AG04450 (cell line): ENCODE results near the gene MOB3A. TPM values are rescaled to one million over a fixed set of nuclear protein-coding genes. Genes with fewer than 3 reads are reported as not detected.

ENCODE experiments used
- CTCF ChIA-PET: fragments of 300-600, 350-600 bp; formaldehyde crosslinking; extraction: SDS; loops from one replicate; lab custom pipeline; 2022; ENCODE audit warnings: antibody characterized with exemption, inconsistent platforms; lab: Charles Lee
- POLR2A ChIA-PET: fragments of 350-600 bp; formaldehyde crosslinking; extraction: SDS; loops from one replicate; lab custom pipeline; 2021; ENCODE audit warnings: antibody characterized with exemption, inconsistent platforms; lab: Yijun Ruan, JAX
- DNase-seq: peaks from one replicate; pipeline ENCODE4 v3.0.0-alpha.2; 2011; ENCODE audit warnings: low read depth, low spot score
- H3K27ac ChIP-seq: one replicate; pipeline ENCODE4 v1.5.1; 2012; ENCODE audit warnings: low read depth, low read length, control low read depth
- H3K27me3 ChIP-seq: one replicate; pipeline ENCODE4 v1.6.0; 2012; ENCODE audit warnings: low read length; ENCODE audit not compliant: control insufficient read depth, insufficient read depth
- H3K4me3 ChIP-seq: 2 replicates; pipeline ENCODE4 v1.5.1; 2011; ENCODE audit warnings: mild to moderate bottlenecking, low read depth, low read length, control low read depth
- H3K9me3 ChIP-seq: 2 replicates; pipeline ENCODE4 v1.5.1; 2012; ENCODE audit warnings: low read length; ENCODE audit not compliant: control insufficient read depth, insufficient read depth
- polyA minus RNA-seq: library from RNA; depleted of rRNA, polyadenylated mRNA; stranded (reverse); fragments of >200 nt; gene quantifications from 2 replicates; pipeline ENCODE4 v1.2.3, GENCODE V29; 2011; rRNA and poly(A)+ RNA removed
- polyA plus RNA-seq: library from polyadenylated mRNA; depleted of rRNA; stranded (reverse); fragments of >200 nt; gene quantifications from 2 replicates; pipeline ENCODE4 v1.2.3, GENCODE V29; 2011; rRNA removed
- TF ChIP-seq, protein P1 (sequence below): IDR thresholded peaks from 2 replicates; pipeline ENCODE4 v1.5.1; 2011; ENCODE audit warnings: low read depth, low read length, control low read depth, inconsistent platforms

MOB3A gene
- polyA plus RNA-seq: 20.5 and 25.3 TPM in 2 replicates
- polyA minus RNA-seq: 37.7 and 52.0 TPM in 2 replicates

- peak; percentile 85 for DNase-seq
- Histone ChIP-seq H3K27me3 (no peaks in the 10 kb centered on the region), H3K27ac (peak within 1 kb of the TSS; percentile 68), H3K4me3 (peak within 1 kb of the TSS; percentile 76), H3K9me3 (peaks cover 9% of the 10 kb centered on the region; the same call in 1 of the 2 replicates)
- ChIA-PET POLR2A (interaction anchor here (0.6 to 0.7 kb wide), 2 partner anchors 39 to 54 kb away, joined by 3 to 5 read pairs; no protein-coding TSS in a partner anchor), CTCF (no interaction called here)
- TF ChIP-seq, protein P1, sequence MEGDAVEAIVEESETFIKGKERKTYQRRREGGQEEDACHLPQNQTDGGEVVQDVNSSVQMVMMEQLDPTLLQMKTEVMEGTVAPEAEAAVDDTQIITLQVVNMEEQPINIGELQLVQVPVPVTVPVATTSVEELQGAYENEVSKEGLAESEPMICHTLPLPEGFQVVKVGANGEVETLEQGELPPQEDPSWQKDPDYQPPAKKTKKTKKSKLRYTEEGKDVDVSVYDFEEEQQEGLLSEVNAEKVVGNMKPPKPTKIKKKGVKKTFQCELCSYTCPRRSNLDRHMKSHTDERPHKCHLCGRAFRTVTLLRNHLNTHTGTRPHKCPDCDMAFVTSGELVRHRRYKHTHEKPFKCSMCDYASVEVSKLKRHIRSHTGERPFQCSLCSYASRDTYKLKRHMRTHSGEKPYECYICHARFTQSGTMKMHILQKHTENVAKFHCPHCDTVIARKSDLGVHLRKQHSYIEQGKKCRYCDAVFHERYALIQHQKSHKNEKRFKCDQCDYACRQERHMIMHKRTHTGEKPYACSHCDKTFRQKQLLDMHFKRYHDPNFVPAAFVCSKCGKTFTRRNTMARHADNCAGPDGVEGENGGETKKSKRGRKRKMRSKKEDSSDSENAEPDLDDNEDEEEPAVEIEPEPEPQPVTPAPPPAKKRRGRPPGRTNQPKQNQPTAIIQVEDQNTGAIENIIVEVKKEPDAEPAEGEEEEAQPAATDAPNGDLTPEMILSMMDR: peak; percentile 52
These were observed at the start of gene MOB3A for GRCh38 chr19:2096034-2096479. Gene MOB3A, minus strand, starts transcription at chr19:2096326. Its CDS starts 17,766 bp downstream, at chr19:2078560.

DNA sequence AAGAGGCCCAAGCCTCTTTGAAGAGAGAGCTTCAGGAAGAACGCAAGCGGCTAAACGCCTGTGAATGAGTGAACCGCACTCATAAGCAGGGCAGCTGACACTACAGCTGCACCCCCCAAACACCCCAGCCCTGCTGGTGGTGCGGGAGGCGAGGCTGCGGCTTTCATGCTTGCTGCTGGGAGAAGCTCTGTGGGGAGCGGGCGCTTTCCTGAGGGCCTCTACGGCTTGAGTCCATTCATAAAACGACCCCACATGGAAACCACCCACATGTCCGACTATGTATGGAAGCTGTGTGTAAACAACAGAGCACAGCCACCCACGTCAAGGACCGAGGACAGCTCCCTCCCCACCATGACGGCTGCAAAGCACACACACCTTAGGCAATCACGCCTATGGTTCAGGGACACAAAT is 49.7 kb upstream of the MOB3A start:
- POLR2A ChIA-PET: no interaction called here
- TF ChIP-seq, protein P1: no peak
- Histone ChIP-seq H3K4me3 (no peak overlapping the region), H3K27me3 (no peaks in the 10 kb centered on the region), H3K27ac (no peak overlapping the region), H3K9me3 (no peaks in the 10 kb centered on the region; the same call in 1 of the 2 replicates)
- CTCF ChIA-PET: interaction anchor here (0.7 to 0.8 kb wide), 2 partner anchors 12 to 90 kb away, joined by 3 to 4 read pairs; partner anchors contain the start of gene PLEKHJ1
- DNase-seq: no peak

DNA sequence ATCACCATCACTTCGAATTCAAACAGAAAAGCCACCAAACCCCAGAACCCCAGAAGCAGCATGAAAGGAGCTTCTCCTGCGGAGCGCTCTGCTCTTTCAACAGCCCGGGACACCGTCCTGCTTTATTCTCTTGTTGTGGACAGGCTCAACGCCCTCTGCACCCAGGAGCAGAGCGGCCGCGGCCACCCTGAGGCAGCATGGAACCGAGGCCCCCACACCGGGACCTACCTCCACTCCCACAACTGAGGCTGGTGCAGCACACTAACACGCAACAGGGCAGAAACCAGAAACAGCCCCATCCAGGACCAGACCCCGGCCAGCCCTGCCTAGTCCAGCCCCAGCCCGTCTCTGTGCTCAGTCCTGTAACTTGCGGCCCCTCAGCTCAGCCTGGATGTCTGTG is 48.1 kb upstream of the MOB3A start:
- POLR2A ChIA-PET: no interaction called here
- DNase-seq: no peak
- Histone ChIP-seq H3K4me3 (no peak overlapping the region), H3K27me3 (no peaks in the 10 kb centered on the region), H3K27ac (no peak overlapping the region), H3K9me3 (no peaks in the 10 kb centered on the region; the same call in 1 of the 2 replicates)
- CTCF ChIA-PET: no interaction called here
- TF ChIP-seq, protein P1: no peak

DNA sequence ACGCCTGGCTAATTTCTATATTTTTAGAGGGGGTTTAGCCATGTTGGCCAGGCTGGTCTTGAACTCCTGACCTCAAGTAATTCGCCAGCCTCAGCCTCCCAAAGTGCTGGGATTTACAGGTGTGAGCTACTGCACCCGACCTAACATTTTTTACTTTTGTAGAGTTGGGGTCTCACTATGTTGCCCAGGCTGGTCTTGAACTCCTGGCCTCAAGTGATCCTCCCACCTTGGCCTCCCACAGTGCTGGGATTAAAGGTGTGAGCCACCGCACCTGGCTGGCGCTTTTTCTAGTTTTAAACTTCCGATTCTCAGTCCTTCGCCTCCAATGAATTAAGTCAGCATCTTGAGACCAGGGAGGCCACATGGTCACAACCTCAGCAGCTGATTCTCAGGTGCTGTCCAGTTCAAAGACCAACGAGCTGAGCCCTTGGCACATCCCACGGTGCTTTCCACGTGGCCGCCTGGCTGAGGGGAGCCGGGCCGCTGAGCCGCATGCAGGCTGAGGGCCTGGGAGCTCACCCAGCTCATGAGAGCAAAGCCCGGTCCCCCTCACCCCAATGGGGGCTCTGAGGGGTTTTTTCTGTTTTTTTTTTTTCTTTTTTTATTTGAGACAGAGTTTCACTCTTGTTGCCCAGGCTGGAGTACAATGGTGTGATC is 46.2 kb upstream of the MOB3A start:
- ChIA-PET POLR2A (interaction anchor here (0.6 kb wide), 1 partner anchor 46 kb away, joined by 4 read pairs; no protein-coding TSS in a partner anchor), CTCF (interaction anchor here (1.1 to 1.5 kb wide), 2 partner anchors 8 to 13 kb away, joined by 3 read pairs; no protein-coding TSS in a partner anchor)
- Histone ChIP-seq H3K27ac (no peak overlapping the region), H3K4me3 (no peak overlapping the region), H3K9me3 (no peaks in the 10 kb centered on the region; the same call in 1 of the 2 replicates), H3K27me3 (no peaks in the 10 kb centered on the region)
- DNase-seq: no peak
- TF ChIP-seq, protein P1: no peak

- Histone ChIP-seq H3K27me3 (no peaks in the 10 kb centered on the region), H3K9me3 (no peaks in the 10 kb centered on the region; the same call in 1 of the 2 replicates), H3K27ac (no peak overlapping the region), H3K4me3 (no peak overlapping the region)
- ChIA-PET CTCF (no interaction called here), POLR2A (interaction anchor here (0.7 kb wide), 1 partner anchor 19 kb away, joined by 4 read pairs; no protein-coding TSS in a partner anchor)
- no peak for DNase-seq
- TF ChIP-seq, protein P1: no peak
These were observed 44.0 kb upstream of the MOB3A start for GRCh38 chr19:2140138-2140569.
